GM13976 (cell line): Measurements from ENCODE around the gene MIPOL1.
"Not testable (repeated sequence)": the region's sequence is repeated elsewhere in the genome, so short reads cannot be mapped to it uniquely, and the experiment has no call there.

Experiments
- DNase-seq: peaks from one replicate; pipeline ENCODE4 v3.0.0; 2012; ENCODE audit warnings: low spot score
- CTCF ChIP-seq: IDR thresholded peaks from 2 replicates; pipeline ENCODE4 v1.5.1; 2012; ENCODE audit warnings: borderline replicate concordance, mild to moderate bottlenecking; ENCODE audit not compliant: insufficient read depth; ENCODE audit errors: extremely low read depth, missing control alignments, control extremely low read depth
- in situ Hi-C: fragments of 300-500 bp; cut with MboI; formaldehyde crosslinking; loops from one replicate; pipeline ENCODE4 v1.12.0; 2022; ENCODE audit warnings: low sequenced_read_pairs, mixed read lengths, inconsistent platforms; ENCODE audit not compliant: unreplicated experiment

MIPOL1 gene

GRCh38 chr14:37279818-37280217 lies 82.1 kb downstream of the MIPOL1 start:
- in situ Hi-C loops, result no loop called here
- TF ChIP-seq CTCF, result no peak
- no peak for DNase-seq

DNA sequence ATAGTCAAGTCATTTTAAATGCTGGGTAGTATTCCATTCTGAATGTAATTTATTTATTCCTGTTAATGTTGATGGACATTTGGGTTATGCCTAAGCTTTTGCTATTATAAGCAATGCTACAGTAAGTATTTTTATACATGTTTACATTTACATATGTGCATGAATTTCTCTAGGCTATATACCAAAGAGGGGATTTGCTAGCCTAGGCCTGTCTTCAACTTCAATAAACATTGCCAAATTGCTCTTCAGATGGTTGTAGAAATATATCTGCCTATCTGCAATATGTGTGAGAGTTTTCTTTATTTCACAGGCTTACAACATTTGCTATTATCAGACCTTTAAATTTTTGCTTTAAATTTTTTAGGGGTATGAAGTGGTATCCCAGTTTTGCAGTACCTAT lies 87.0 kb downstream of the MIPOL1 start:
- TF ChIP-seq CTCF, result no peak
- in situ Hi-C loops, result no loop called here
- DNase-seq, result no peak

GRCh38 chr14:37285220-37285619 lies 87.5 kb downstream of the MIPOL1 start:
- in situ Hi-C loops, result no loop called here
- no peak for TF ChIP-seq CTCF
- no peak for DNase-seq

DNA sequence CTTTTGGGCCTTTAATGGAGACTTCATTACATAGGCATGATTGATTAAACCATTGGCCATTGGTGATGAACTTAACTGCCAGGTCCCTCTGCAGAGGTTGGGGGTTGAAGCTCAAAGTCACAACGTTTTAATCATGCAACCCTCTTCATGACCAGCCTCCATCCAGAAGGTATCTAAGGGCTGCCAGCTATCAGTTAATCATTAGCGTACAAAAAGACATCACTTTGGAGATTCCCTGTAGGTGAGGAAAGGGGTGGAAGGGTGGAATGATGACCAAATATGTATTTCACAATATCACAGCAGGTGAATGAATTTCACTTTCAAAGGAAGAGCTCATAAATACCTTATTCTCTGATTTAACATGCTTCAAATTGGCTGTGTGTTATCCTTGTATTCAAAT lies 92.0 kb downstream of the MIPOL1 start:
- no peak for TF ChIP-seq CTCF
- no peak for DNase-seq
- in situ Hi-C loops, result no loop called here

GRCh38 chr14:37295262-37295661 lies 97.5 kb downstream of the MIPOL1 start:
- in situ Hi-C loops, DNase-seq: not testable (repeated sequence)

DNA sequence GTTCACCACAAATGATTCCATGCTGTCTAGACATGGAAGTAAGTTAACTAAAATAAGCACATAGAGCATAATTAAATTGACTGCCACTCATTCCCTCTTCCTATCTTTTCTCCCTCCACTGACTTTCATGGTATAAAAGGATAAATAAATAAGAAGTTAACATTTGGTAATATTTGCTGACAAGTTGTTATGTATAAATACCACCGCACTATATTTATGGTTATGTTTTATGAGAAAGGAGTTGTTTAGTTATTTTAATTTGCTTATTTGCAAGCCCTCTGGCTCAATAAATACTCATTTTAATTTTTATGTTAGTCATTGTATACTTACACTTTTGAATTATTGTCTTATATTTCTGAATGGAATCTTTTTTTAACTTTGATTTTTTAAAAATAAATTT lies 113.5 kb downstream of the MIPOL1 start:
- in situ Hi-C loops, result no loop called here
- DNase-seq, result no peak
- no peak for TF ChIP-seq CTCF

GRCh38 chr14:37318938-37319337 lies 121.2 kb downstream of the MIPOL1 start:
- DNase-seq, result no peak
- TF ChIP-seq CTCF, result no peak
- in situ Hi-C loops, result no loop called here

- DNase-seq, result no peak
- TF ChIP-seq CTCF, result no peak
- in situ Hi-C loops, result no loop called here
These were observed 122.4 kb downstream of the MIPOL1 start for GRCh38 chr14:37320106-37320505.
